Measurements from ENCODE around the gene MYO10.

MYO10 gene

DNA sequence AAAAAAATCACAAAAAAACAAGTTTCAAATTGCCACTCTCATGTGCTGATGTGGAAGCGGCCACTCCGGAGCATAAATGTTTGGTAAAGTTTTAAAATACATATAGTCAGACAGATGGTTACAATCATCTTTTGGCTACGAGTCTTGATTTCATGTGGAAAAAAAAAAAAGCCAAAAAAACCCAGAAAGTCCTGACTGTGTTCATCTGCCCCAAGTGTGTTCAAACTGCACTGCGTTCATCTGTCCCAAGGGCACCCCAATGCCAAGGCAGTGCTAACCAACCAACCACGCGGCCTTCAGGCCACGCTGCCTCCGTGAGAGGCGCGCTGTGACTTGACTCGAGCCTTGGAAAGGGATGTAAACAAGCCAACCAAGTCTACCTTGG, 127.1 kb downstream of the MYO10 start:
- Histone ChIP-seq H3K27me3 (ENCODE audit: insufficient read depth, low read depth) (no peaks in the 10 kb centered on the region), H3K36me3 (ENCODE audit: insufficient read depth) (no peaks in the 10 kb centered on the region), H3K4me1 (ENCODE audit: low read depth, poor library complexity, severe bottlenecking) (no peaks in the 10 kb centered on the region), H3K27ac (no peak overlapping the region), H3K9ac (no peak overlapping the region), H3K4me2 (no peak overlapping the region), H3K4me3 (IDR thresholded peaks at IDR 0.05; ENCODE audit: insufficient read depth, low read depth, low read length) (no peak overlapping the region), H3K79me2 (ENCODE audit: insufficient read depth, low read depth) (no peaks in the 10 kb centered on the region), H4K20me1 (ENCODE audit: insufficient read depth) (no peaks in the 10 kb centered on the region), H2AFZ (ENCODE audit: low read depth) (no peak overlapping the region)
- TF ChIP-seq CTCF (conservative IDR thresholded peaks at IDR 0.05; ENCODE audit: low read depth, low read length): no peak

DNA sequence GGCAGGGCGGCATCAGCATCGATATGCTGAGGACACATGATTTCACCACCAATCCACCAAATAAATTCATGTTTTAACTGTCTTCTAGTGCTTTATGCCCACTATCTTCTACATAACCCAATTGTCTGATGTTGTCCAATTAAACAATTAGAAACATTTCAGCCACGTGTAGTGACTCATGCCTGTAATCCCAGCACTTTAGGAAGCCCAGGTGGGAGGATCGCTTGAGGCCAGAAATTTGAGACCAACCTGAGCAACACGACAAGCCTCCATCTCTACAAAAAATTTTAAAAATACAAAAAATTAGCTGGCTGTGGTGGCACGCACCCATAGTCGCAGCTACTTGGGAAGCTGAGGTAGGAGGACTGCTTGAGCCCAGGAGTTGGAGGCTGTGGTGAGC, 128.1 kb downstream of the MYO10 start:
- H3K36me3 ChIP-seq (ENCODE audit: insufficient read depth): no peaks in the 10 kb centered on the region
- H3K4me3 ChIP-seq (IDR thresholded peaks at IDR 0.05; ENCODE audit: insufficient read depth, low read depth, low read length): no peak overlapping the region
- no peak for TF ChIP-seq CTCF (conservative IDR thresholded peaks at IDR 0.05; ENCODE audit: low read depth, low read length)
- no peaks in the 10 kb centered on the region for H4K20me1 ChIP-seq (ENCODE audit: insufficient read depth)
- no peak overlapping the region for H3K27ac ChIP-seq
- no peak overlapping the region for H3K4me2 ChIP-seq
- H3K27me3 ChIP-seq (ENCODE audit: insufficient read depth, low read depth): no peaks in the 10 kb centered on the region
- H3K4me1 ChIP-seq (ENCODE audit: low read depth, poor library complexity, severe bottlenecking): no peaks in the 10 kb centered on the region
- H3K79me2 ChIP-seq (ENCODE audit: insufficient read depth, low read depth): no peaks in the 10 kb centered on the region
- H3K9ac ChIP-seq: no peak overlapping the region
- H2AFZ ChIP-seq (ENCODE audit: low read depth): no peak overlapping the region

- no peaks in the 10 kb centered on the region for H3K79me2 ChIP-seq (ENCODE audit: insufficient read depth, low read depth)
- H3K4me3 ChIP-seq (IDR thresholded peaks at IDR 0.05; ENCODE audit: insufficient read depth, low read depth, low read length): no peak overlapping the region
- H2AFZ ChIP-seq (ENCODE audit: low read depth): no peak overlapping the region
- TF ChIP-seq CTCF (conservative IDR thresholded peaks at IDR 0.05; ENCODE audit: low read depth, low read length): no peak
- H3K4me2 ChIP-seq: no peak overlapping the region
- no peaks in the 10 kb centered on the region for H4K20me1 ChIP-seq (ENCODE audit: insufficient read depth)
- H3K36me3 ChIP-seq (ENCODE audit: insufficient read depth): no peaks in the 10 kb centered on the region
- H3K27me3 ChIP-seq (ENCODE audit: insufficient read depth, low read depth): no peaks in the 10 kb centered on the region
- H3K4me1 ChIP-seq (ENCODE audit: low read depth, poor library complexity, severe bottlenecking): no peaks in the 10 kb centered on the region
- no peak overlapping the region for H3K9ac ChIP-seq
- H3K27ac ChIP-seq: no peak overlapping the region
Measured at GRCh38 chr5:16807547-16807864, 128.6 kb downstream of the MYO10 start.

- Histone ChIP-seq H3K9ac (no peak overlapping the region), H3K36me3 (ENCODE audit: insufficient read depth) (no peaks in the 10 kb centered on the region), H3K4me3 (IDR thresholded peaks at IDR 0.05; ENCODE audit: insufficient read depth, low read depth, low read length) (no peak overlapping the region), H4K20me1 (ENCODE audit: insufficient read depth) (no peaks in the 10 kb centered on the region), H3K4me1 (ENCODE audit: low read depth, poor library complexity, severe bottlenecking) (no peaks in the 10 kb centered on the region), H3K79me2 (ENCODE audit: insufficient read depth, low read depth) (no peaks in the 10 kb centered on the region), H3K27me3 (ENCODE audit: insufficient read depth, low read depth) (no peaks in the 10 kb centered on the region), H3K4me2 (no peak overlapping the region), H3K27ac (no peak overlapping the region), H2AFZ (ENCODE audit: low read depth) (no peak overlapping the region)
- TF ChIP-seq CTCF (conservative IDR thresholded peaks at IDR 0.05; ENCODE audit: low read depth, low read length): no peak
Measured at GRCh38 chr5:16806711-16807546, 129.2 kb downstream of the MYO10 start.
